ENCODE measurements around the gene ZNF654. TPM values are rescaled to one million over a fixed set of nuclear protein-coding genes. Genes with fewer than 3 reads are reported as not detected.

The ZNF654 gene
- total RNA-seq, 4 donors from 2014 or later = 11.8 to 17.9 (median 16.0) TPM

- intact Hi-C loops (cut with DNase I) = no loop called here
- DNase-seq (ENCODE audit: extremely low spot score) = no peak
Measured at GRCh38 chr3:88032245-88032644, 26.8 kb upstream of the ZNF654 start.

GRCh38 chr3:88033079-88033478 lies 26.0 kb upstream of the ZNF654 start:
- no peak for DNase-seq (ENCODE audit: extremely low spot score)
- Histone ChIP-seq H3K27me3 (no peaks in the 10 kb centered on the region), H3K27ac (replicated peaks in 1 of 4) (no peak overlapping the region), H3K9me3 (no peaks in the 10 kb centered on the region), H3K4me3 (no peak overlapping the region), H3K36me3 (no peaks in the 10 kb centered on the region), H3K4me1 (peaks cover 5 to 14% (median 9%) of the 10 kb centered on the region in 4 donors)
- WGBS = 78% methylated on average over 2 of the region's 2 CpGs
- TF ChIP-seq EP300 (IDR thresholded peaks at IDR 0.05) = no peak
- TF ChIP-seq CTCF (IDR thresholded peaks at IDR 0.05) = no peak
- TF ChIP-seq POLR2AphosphoS5 (IDR thresholded peaks at IDR 0.05) = no peak
- TF ChIP-seq POLR2A (IDR thresholded peaks at IDR 0.05; ENCODE audit: low read depth) = no peak
- intact Hi-C loops (cut with DNase I) = no loop called here

More at GRCh38 chr3:88032245-88032644, 26.8 kb upstream of the ZNF654 start:
- Histone ChIP-seq H3K27me3 (no peaks in the 10 kb centered on the region), H3K36me3 (no peaks in the 10 kb centered on the region), H3K4me1 (peaks cover 5 to 14% (median 9%) of the 10 kb centered on the region in 4 donors), H3K27ac (replicated peaks in 1 of 4) (peak overlapping the region; percentile 45 to 67 (median 62)), H3K9me3 (no peaks in the 10 kb centered on the region), H3K4me3 (peak overlapping the region; percentile 33 to 55 (median 44))
- TF ChIP-seq POLR2AphosphoS5 (IDR thresholded peaks at IDR 0.05) (no peak), EP300 (IDR thresholded peaks at IDR 0.05) (no peak), CTCF (IDR thresholded peaks at IDR 0.05) (no peak), POLR2A (IDR thresholded peaks at IDR 0.05; ENCODE audit: low read depth) (no peak)
- WGBS = 45% methylated on average over 2 of the region's 2 CpGs

GRCh38 chr3:88033808-88034207 lies 25.2 kb upstream of the ZNF654 start:
- Histone ChIP-seq H3K27me3 (no peaks in the 10 kb centered on the region), H3K4me1 (peaks cover 5 to 14% (median 9%) of the 10 kb centered on the region in 4 donors), H3K27ac (replicated peaks in 1 of 4) (no peak overlapping the region), H3K4me3 (no peak overlapping the region), H3K36me3 (no peaks in the 10 kb centered on the region), H3K9me3 (no peaks in the 10 kb centered on the region)
- DNase-seq (ENCODE audit: extremely low spot score) = no peak
- TF ChIP-seq CTCF (IDR thresholded peaks at IDR 0.05) (no peak), POLR2A (IDR thresholded peaks at IDR 0.05; ENCODE audit: low read depth) (no peak), POLR2AphosphoS5 (IDR thresholded peaks at IDR 0.05) (no peak), EP300 (IDR thresholded peaks at IDR 0.05) (no peak)
- 26% methylated on average over 2 of the region's 2 CpGs for WGBS
- intact Hi-C loops (cut with DNase I) = no loop called here

- no peak overlapping the region for H3K4me3 ChIP-seq
- no peak for DNase-seq (ENCODE audit: extremely low spot score)
- no peaks in the 10 kb centered on the region for H3K36me3 ChIP-seq
- H3K27ac ChIP-seq (replicated peaks in 1 of 4) = no peak overlapping the region
- WGBS = 87% methylated on average over 8 of the region's 8 CpGs
- H3K27me3 ChIP-seq = no peaks in the 10 kb centered on the region
- H3K4me1 ChIP-seq = peaks cover 5 to 14% (median 9%) of the 10 kb centered on the region in 4 donors
- no peaks in the 10 kb centered on the region for H3K9me3 ChIP-seq
- TF ChIP-seq CTCF (IDR thresholded peaks at IDR 0.05) = no peak
- TF ChIP-seq EP300 (IDR thresholded peaks at IDR 0.05) = no peak
- TF ChIP-seq POLR2AphosphoS5 (IDR thresholded peaks at IDR 0.05) = no peak
- no peak for TF ChIP-seq POLR2A (IDR thresholded peaks at IDR 0.05; ENCODE audit: low read depth)
- intact Hi-C loops (cut with DNase I) = no loop called here
Measured at GRCh38 chr3:88034491-88035275, 24.4 kb upstream of the ZNF654 start.

Measured in esophagus muscularis mucosa (tissue), 4 donors.